Prostate gland (tissue), 2 donors: Measurements from ENCODE around the gene GRB10. TPM values are rescaled to one million over a fixed set of nuclear protein-coding genes. Genes with fewer than 3 reads are reported as not detected.
A peak's percentile ranks its signal among the peaks of the same experiment; 100 is the strongest.

Experiments
- DNase-seq: peaks from one replicate; pipeline ENCODE4 v3.0.0-alpha.2; 2019; ENCODE audit warnings: low spot score
- H3K27ac ChIP-seq, 2 donors: fragments of 200-600 bp; sonication (generic); 2 replicates each; pipeline ENCODE4 v1.5.1; 2017 to 2019
- H3K27me3 ChIP-seq: fragments of 200-600 bp; sonication (generic); replicated peaks from 2 replicates; pipeline ENCODE4 v1.5.1; 2019; ENCODE audit not compliant: insufficient read depth
- H3K36me3 ChIP-seq, 2 donors: fragments of 200-600 bp; sonication (generic); 1 replicate in 1 of 2; 2 replicates in 1 of 2; pipeline versions ENCODE4 v1.5.1 to v1.8.1; 2017 to 2019
- H3K4me1 ChIP-seq: fragments of 200-600 bp; sonication (generic); replicated peaks from 2 replicates; pipeline ENCODE4 v1.5.1; 2019
- H3K4me3 ChIP-seq, 2 donors: fragments of 200-600 bp; sonication (generic); 2 replicates each; pipeline ENCODE4 v1.5.1; 2017 to 2019
- H3K9me3 ChIP-seq: fragments of 200-600 bp; sonication (generic); 2 replicates; pipeline ENCODE4 v1.5.1; 2017
- CTCF ChIP-seq, 4 experiments: fragments of 200-600 bp in 2 of 4; fragments of 450-650 bp in 2 of 4; sonication (generic) in 2 of 4; IDR thresholded peaks; 1 replicate in 3 of 4; 2 replicates in 1 of 4; pipeline ENCODE4 v1.5.1; 2016 to 2019; ENCODE audit warnings: antibody characterized with exemption in 4 of 4, mild to moderate bottlenecking in 2 of 4, moderate library complexity in 2 of 4
- POLR2A ChIP-seq: fragments of 450-650 bp; IDR thresholded peaks from one replicate; pipeline ENCODE4 v1.6.1; 2016; ENCODE audit warnings: antibody characterized with exemption, mild to moderate bottlenecking
- POLR2AphosphoS5 ChIP-seq: sonication (generic); formaldehyde crosslinking; IDR thresholded peaks from one replicate; pipeline ENCODE4 v1.6.1; 2017; ENCODE audit warnings: antibody characterized with exemption
- WGBS: methylation state at CpG from one replicate; pipeline ENCODE4 v1.1.5; 2018; 5-methylcytosine and 5-hydroxymethylcytosine counted together
- intact Hi-C: fragments of 100-400 bp; cut with DNase I; formaldehyde crosslinking; loops from one replicate; pipeline ENCODE4 v1.14.2; 2022
- total RNA-seq, 2 donors: library from RNA; depleted of rRNA; stranded (reverse); fragments of >200 nt; gene quantifications; one replicate each; pipeline ENCODE4 v1.1.0, GENCODE V29; 2016

The GRB10 gene
- total RNA-seq, 2 donors from 2014 or later = 54.3 to 63.1 TPM

- no peak for DNase-seq
- no peak overlapping the region for H3K27ac ChIP-seq
- TF ChIP-seq POLR2AphosphoS5 = no peak
- TF ChIP-seq CTCF (IDR thresholded peaks at IDR 0.05) = no peak
- no peak for TF ChIP-seq POLR2A
- intact Hi-C loops = loop anchor here (5.0 to 10.0 kb wide), 2 partner anchors 110 to 178 kb away; no protein-coding TSS in a partner anchor
- peaks cover 20% of the 10 kb centered on the region for H3K4me1 ChIP-seq
- H3K36me3 ChIP-seq = no peaks in the 10 kb centered on the region
- 93% methylated on average over 1 of the region's 1 CpG for WGBS
- H3K27me3 ChIP-seq = no peaks in the 10 kb centered on the region
- H3K4me3 ChIP-seq = no peak overlapping the region
- H3K9me3 ChIP-seq = no peaks in the 10 kb centered on the region
Observed at GRCh38 chr7:50682573-50682972, 100.1 kb downstream of the GRB10 start.

- no peaks in the 10 kb centered on the region for H3K27me3 ChIP-seq
- no peak overlapping the region for H3K4me3 ChIP-seq
- no peaks in the 10 kb centered on the region for H3K36me3 ChIP-seq
- no peak for DNase-seq
- intact Hi-C loops = loop anchor here (5.0 to 10.0 kb wide), 2 partner anchors 110 to 177 kb away; no protein-coding TSS in a partner anchor
- 32% methylated on average over 4 of the region's 4 CpGs for WGBS
- peak overlapping the region; percentile 8 to 57 for H3K27ac ChIP-seq
- H3K4me1 ChIP-seq = peaks cover 24% of the 10 kb centered on the region
- no peaks in the 10 kb centered on the region for H3K9me3 ChIP-seq
- no peak for TF ChIP-seq POLR2A
- no peak for TF ChIP-seq POLR2AphosphoS5
- no peak for TF ChIP-seq CTCF (IDR thresholded peaks at IDR 0.05)
Observed at GRCh38 chr7:50682079-50682478, 100.6 kb downstream of the GRB10 start.

GRCh38 chr7:50681432-50682045 is 101.2 kb downstream of the GRB10 start:
- intact Hi-C loops = loop anchor here (5.0 to 10.0 kb wide), 2 partner anchors 111 to 177 kb away; no protein-coding TSS in a partner anchor
- H3K4me1 ChIP-seq = peaks cover 26% of the 10 kb centered on the region
- no peak overlapping the region for H3K4me3 ChIP-seq
- WGBS = 19% methylated on average over 8 of the region's 8 CpGs
- no peak for TF ChIP-seq POLR2A
- peak; percentile 87 for TF ChIP-seq POLR2AphosphoS5
- TF ChIP-seq CTCF (IDR thresholded peaks at IDR 0.05) = no peak
- H3K9me3 ChIP-seq = no peaks in the 10 kb centered on the region
- peak; percentile 59 for DNase-seq
- H3K36me3 ChIP-seq = no peaks in the 10 kb centered on the region
- peak overlapping the region; percentile 38 to 57 for H3K27ac ChIP-seq
- H3K27me3 ChIP-seq = no peaks in the 10 kb centered on the region

- Histone ChIP-seq H3K9me3 (no peaks in the 10 kb centered on the region), H3K4me1 (peaks cover 21% of the 10 kb centered on the region), H3K27ac (no peak overlapping the region), H3K36me3 (no peaks in the 10 kb centered on the region), H3K27me3 (no peaks in the 10 kb centered on the region), H3K4me3 (no peak overlapping the region)
- TF ChIP-seq POLR2AphosphoS5 (peak; percentile 5), POLR2A (no peak), CTCF (IDR thresholded peaks at IDR 0.05) (peak in 3 of 4 experiments; percentile 47 to 66 (median 51))
- DNase-seq = no peak
- intact Hi-C loops = loop anchor here (5.0 to 10.0 kb wide), 3 partner anchors 65 to 175 kb away; no protein-coding TSS in a partner anchor
- WGBS = 21% methylated on average over 7 of the region's 7 CpGs
Observed at GRCh38 chr7:50679218-50680007, 103.3 kb downstream of the GRB10 start.
